ENCODE results near the gene BIN1. TPM values are rescaled to one million over a fixed set of nuclear protein-coding genes. Genes with fewer than 3 reads are reported as not detected.

Gene BIN1
- total RNA-seq, 1 donor from 2014 or later: 47.7 TPM

DNA sequence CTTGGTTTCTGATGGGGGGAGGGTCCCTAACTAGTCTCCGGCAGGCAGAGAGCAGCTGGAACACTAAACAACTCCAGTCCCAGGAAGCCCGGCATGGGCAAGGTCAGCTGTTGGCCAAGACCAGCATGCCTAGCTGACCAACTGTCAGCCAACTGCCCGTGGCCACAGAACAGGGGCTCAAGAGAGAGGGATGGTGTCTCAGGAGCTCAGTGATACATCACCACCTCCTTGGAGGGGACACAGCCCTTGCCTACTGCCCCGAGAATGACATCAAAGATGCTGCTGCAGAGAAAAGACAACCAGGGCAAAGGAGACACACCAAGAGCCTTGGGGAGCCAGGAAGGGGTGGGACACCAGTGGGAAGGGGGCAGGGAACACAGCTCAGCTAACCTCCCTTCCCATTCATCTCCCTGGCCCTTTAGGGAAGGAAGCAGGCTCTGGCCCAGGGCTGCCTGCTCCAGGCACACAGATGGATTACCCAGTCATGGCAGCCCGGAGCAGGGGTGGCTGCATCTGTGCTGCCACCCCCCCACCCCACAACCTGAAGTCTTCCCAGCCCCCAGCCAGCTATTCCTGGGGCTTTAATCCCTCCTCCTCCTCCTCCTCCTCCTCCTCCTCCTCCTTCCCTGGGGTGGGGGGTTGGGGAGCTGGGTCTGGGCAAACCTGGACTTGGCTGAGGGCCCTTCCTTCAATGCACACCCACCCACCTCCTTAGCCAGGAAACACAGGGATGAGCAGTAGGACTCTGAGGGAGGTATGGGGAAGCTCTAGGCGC, 1.9 kb downstream of the BIN1 start:
- peak; percentile 68 for DNase-seq (ENCODE audit: low spot score)

- DNase-seq (ENCODE audit: low spot score): no peak
These were observed 2.7 kb downstream of the BIN1 start for GRCh38 chr2:127104166-127104660.

DNA sequence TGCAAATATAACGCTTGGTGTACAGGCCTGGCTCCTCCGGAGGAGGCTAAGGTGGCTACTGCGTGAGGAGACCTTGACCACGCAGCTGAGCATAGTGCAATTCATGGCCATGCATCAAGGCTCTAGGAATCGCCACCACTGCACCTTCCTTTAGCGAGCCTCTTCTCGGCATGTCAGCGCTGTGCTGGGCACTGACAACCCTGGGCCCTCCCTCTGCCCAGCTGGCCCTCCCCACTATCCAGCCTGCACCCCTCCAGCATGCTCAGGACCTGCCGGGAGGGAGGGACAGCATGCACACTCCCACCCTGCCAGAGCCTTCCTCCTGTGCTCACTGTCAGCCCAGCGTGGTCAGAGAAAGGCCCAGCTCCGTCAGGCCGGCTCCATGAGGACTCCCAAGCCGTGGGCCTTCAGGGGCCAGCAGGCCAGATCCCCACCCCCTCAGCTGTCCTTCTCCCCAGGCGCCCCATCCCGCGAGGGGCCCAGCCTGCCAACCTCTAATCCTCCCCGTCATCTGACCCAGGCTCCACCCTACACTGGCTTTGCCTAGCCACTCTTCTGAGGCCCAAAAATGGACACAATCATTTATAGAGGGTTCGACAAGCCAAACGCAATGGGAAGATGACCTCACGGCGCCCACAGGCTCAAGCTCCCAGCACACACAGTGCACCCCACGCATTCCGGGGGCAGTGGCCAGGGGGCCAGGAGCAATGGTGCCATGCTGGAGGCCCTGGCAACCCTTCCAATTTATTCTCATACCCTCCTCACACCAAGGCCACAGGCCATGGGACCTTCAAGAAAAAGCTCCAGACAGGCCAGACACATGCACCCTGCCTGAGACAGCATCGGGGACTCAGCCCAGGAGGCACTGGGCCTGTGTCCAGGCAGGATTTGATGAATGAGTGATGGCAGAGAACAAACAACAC, 3.5 kb downstream of the BIN1 start:
- DNase-seq (ENCODE audit: low spot score): peak; percentile 72

DNA sequence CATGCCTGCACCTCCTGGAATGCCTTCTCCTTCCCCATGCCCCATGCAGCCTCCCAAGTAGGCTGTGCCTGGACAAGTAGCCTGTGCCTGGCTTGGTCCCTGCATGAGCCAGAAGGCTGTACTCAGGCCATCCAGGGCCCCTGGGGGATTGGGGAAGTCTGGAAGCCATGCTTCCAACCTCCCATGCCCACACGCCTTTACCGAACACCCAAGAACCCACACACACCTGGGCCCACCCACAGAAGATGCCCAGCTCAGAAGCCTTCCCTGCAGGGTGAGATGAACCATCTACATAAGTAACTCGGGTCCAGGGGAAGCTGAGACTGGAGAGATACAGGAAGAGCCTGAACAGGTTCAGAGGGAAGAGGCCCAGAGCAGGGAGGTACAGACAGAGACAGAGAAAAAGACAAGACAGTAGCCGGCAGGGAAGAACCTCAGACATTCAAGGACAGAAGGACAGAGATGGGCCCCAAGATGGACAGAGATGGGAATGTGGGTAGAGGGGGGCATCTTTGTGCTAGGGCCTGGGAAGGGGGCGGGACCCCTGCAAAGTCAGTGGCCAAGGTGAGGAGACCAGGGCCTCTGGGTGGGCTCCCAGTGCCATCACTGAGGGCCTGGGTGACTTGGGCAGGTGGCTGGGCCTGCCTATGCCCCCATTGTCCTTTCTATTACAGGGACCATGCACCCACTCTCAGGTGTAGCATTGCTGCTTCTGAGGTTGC, 4.3 kb downstream of the BIN1 start:
- no peak for DNase-seq (ENCODE audit: low spot score)

GRCh38 chr2:127101756-127102477, 5.0 kb downstream of the BIN1 start:
- DNase-seq (ENCODE audit: low spot score): no peak

DNA sequence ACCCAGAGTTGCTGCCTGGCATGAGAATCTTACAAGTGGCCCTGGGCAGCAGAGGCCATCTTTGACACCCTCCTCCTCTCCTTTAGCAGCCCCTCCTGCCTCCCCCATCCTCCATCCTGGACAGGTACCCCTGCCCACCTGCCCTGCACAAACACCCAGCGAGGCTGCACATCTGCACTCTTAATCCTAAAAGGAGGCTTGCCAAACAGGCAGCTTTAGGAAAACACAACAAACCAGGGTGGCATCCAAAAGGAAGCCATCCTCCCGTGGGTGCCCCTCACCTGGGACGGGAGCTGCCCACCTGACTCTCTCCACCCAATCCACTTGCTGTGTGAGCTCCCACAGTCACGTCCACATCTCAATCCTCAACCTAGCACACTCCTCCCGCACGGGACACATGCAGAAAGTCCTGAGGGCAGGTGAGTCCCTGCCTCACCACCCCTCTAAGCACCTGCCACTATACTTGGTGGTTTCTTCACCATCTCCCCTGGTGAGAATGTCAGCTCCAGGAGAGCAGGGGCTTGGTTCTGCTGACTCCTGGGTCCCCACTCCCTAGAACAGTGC, 5.8 kb downstream of the BIN1 start:
- no peak for DNase-seq (ENCODE audit: low spot score)

DNA sequence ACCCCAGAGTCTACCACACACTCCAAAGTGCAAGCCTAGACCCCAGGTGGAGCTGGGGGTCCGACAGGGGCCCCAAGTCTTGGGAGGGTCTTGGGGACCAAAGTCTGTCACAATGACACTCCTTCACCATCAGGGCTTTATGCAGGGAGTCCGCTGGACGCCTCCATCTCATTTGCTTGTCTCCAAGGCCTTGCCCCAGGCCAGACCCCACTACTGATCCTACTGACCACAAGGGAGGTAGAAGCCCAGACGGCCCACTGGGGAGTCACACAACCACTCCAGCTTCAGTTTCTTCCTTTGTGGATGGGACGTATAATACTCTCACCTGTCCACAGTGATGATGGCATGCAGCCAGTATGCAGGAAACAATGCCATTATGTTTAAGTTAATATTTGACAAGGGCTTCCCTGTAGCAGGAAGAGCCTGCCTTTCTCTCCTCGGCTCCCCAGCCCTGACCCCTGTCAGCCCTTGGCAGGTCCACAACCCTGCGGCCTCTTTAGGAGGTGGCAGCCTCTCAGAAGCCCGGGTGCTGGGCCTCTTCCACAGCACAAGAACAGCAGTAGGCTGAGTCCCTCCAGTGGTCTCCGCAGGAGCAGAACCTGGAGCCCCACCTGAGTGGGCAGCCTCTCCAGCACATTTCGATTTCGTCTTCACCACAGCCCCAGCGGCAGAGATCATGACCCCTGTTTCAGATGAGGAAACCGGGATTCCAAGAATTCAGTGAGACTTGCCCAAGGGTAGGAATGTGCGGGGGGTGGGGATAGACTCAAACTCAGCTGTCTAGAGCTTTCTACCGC, 6.5 kb downstream of the BIN1 start:
- DNase-seq (ENCODE audit: low spot score): no peak

DNA sequence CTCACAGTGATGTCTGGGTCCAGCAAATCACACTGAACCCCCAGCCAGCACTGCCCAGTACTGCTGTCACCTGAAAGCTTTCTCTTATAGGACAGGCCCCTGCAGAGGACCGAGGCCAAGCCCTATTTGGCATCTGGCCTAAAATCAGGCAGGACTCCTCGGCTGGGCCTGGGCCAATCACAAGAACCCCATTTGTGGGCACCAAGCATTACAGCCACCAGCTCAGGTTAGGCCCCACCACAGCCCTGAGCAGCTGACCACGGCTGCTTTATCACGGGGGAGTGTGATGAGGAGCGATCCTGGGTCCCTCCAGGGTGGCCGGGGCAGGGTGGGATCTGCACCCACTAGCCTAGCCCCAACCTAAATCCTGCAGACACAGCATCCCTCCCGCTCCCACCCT, 8.2 kb downstream of the BIN1 start:
- DNase-seq (ENCODE audit: low spot score): no peak

- no peak for DNase-seq (ENCODE audit: low spot score)
These were observed 8.9 kb downstream of the BIN1 start for GRCh38 chr2:127097841-127098651.

GRCh38 chr2:127097471-127097765, 9.5 kb downstream of the BIN1 start:
- no peak for DNase-seq (ENCODE audit: low spot score)

DNA sequence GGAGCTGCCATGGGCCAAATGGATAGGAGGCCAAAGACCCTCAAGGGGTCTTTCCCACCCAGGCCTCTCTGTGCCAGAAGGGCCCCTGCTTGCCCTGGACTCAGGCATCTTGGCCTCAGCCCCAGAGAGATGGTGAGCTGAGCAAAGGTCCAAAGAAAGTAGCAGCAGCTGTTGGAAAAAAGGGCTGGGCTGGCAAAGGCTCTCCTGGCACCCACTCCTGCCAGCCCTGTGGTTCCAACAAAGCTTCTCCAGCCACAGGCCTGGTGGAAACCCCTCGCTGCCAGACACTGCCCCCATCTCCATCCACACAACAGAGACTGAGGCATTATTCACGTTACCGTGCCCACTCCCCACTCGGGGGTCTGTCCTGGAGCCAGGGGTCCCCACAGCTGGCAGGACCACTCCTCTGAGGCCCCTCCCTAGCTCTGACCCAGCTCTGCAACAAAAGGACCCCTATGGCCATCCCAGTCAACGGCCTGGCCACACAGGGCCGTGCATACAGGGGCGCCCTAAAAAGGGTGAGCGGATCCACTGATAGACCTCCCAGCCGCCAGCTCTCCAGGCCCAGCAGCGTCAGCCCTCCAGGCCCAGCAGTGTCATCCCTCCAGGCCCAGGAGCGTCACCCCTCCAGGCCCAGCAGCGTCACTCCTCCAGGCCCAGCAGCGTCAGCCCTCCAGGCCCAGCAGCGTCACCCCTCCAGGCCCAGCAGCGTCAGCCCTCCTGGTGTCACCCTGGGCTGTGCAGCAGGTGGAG, 10.1 kb downstream of the BIN1 start:
- DNase-seq (ENCODE audit: low spot score): no peak

- no peak for DNase-seq (ENCODE audit: low spot score)
These were observed 10.7 kb downstream of the BIN1 start for GRCh38 chr2:127096280-127096679.

- DNase-seq (ENCODE audit: low spot score): no peak
These were observed 11.2 kb downstream of the BIN1 start for GRCh38 chr2:127095784-127096183.

DNA sequence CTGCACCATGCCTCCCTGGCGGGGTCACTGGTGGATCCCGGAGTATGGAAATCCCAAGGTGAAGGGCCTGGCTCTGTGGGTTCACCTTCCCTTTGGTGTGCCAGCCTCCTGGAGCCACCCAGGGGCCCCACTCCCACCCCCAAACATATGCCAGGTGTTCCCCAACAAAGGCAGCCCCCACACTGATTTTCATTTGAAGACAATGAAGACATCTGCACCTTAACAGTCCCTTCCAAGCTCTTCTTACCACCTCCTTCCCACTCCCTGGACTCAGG, 11.7 kb downstream of the BIN1 start:
- no peak for DNase-seq (ENCODE audit: low spot score)

- DNase-seq (ENCODE audit: low spot score): peak; percentile 68
These were observed 12.2 kb downstream of the BIN1 start for GRCh38 chr2:127094509-127095366.

- DNase-seq (ENCODE audit: low spot score): no peak
These were observed 13.2 kb downstream of the BIN1 start for GRCh38 chr2:127093648-127094210.

DNA sequence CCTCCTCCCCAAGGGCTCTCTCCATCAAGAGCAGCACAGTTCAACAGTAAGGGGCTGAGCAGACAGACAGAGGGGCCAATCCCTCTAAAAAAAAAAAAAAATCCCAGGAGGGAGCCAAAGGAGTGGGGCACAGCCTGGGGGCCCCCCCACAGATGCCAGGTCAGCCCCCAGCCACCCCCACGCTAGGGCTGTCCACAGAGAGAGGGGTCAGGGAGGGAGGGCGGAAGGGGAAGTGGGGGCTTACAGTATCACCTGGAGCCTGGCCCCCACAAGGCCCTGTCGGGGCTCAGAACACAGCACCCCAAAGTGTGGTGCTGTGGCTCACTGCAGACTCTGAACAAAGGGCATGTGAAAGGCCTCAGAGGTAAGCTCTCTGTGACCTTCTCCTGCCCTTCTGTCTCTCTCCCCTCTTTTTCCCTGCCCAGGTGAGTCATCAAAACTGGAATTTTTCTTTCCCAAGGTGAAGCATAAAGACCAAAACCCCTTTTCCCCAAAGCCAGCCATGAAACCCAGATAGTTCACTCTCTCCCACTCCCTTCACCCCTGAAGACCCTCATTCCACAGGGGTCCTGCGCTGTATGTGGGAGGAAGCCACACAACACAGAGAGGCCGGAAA, 13.9 kb downstream of the BIN1 start:
- no peak for DNase-seq (ENCODE audit: low spot score)

Measured in umbilical cord (tissue), 2 donors.